ENCODE measurements around the gene SUPT3H.

DNA sequence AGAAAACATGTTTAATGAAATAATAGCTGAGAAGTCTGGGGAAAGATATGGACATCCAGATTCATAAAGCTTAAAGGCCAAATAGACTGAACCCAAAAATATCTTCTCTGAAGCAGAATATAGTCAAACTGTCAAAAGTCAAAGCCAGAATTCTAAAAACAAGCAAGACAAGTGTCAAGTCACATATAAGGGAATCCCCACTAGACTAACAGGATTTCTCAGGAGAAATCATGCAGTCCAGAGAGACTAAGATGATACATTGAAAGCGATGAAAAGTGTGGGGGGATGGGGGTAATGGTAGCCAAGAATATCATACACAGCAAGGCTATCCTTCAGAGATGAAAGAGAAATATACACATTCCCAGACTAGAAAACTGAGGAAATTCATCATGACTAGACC lies 162.0 kb downstream of the SUPT3H start:
- TF ChIP-seq, protein P1, sequence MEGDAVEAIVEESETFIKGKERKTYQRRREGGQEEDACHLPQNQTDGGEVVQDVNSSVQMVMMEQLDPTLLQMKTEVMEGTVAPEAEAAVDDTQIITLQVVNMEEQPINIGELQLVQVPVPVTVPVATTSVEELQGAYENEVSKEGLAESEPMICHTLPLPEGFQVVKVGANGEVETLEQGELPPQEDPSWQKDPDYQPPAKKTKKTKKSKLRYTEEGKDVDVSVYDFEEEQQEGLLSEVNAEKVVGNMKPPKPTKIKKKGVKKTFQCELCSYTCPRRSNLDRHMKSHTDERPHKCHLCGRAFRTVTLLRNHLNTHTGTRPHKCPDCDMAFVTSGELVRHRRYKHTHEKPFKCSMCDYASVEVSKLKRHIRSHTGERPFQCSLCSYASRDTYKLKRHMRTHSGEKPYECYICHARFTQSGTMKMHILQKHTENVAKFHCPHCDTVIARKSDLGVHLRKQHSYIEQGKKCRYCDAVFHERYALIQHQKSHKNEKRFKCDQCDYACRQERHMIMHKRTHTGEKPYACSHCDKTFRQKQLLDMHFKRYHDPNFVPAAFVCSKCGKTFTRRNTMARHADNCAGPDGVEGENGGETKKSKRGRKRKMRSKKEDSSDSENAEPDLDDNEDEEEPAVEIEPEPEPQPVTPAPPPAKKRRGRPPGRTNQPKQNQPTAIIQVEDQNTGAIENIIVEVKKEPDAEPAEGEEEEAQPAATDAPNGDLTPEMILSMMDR (conservative IDR thresholded peaks at IDR 0.05 in 1 of 2, IDR thresholded peaks at IDR 0.05 in 1 of 2; ENCODE audit: extremely low read depth in 1 of 2, insufficient read depth in 1 of 2, low read depth in 1 of 2, low read length in 2 of 2): no peak
- TF ChIP-seq EZH2 (IDR thresholded peaks at IDR 0.05; ENCODE audit: borderline replicate concordance, low read length): no peak

Data from mammary epithelial cell (primary cell).